ENCODE data around the gene SLC4A8.

Gene SLC4A8

GRCh38 chr12:51547606-51548005 is 123.0 kb downstream of the SLC4A8 start:
- Histone ChIP-seq H3K9ac (ENCODE audit: insufficient read length, low read depth) (no peak overlapping the region), H3K36me3 (ENCODE audit: insufficient read depth, insufficient read length, low read length) (no peaks in the 10 kb centered on the region), H3K4me1 (ENCODE audit: insufficient read depth, insufficient read length) (no peaks in the 10 kb centered on the region), H3K4me3 (ENCODE audit: insufficient read length, low read depth) (no peak overlapping the region), H3K9me3 (ENCODE audit: insufficient read depth, low read length) (peaks cover 15% of the 10 kb centered on the region; the same call in 1 of the 2 replicates), H3K27me3 (ENCODE audit: insufficient read depth, insufficient read length) (no peaks in the 10 kb centered on the region)
- TF ChIP-seq YY1 (IDR thresholded peaks at IDR 0.05; ENCODE audit: insufficient read depth, insufficient read length) (no peak), SUZ12 (IDR thresholded peaks at IDR 0.05; ENCODE audit: extremely low read depth, insufficient read depth, insufficient read length) (no peak), ZNF274 (IDR thresholded peaks at IDR 0.05; ENCODE audit: low read depth, low read length) (no peak)
- no peak for DNase-seq (ENCODE audit: low read depth, low spot score)

DNA sequence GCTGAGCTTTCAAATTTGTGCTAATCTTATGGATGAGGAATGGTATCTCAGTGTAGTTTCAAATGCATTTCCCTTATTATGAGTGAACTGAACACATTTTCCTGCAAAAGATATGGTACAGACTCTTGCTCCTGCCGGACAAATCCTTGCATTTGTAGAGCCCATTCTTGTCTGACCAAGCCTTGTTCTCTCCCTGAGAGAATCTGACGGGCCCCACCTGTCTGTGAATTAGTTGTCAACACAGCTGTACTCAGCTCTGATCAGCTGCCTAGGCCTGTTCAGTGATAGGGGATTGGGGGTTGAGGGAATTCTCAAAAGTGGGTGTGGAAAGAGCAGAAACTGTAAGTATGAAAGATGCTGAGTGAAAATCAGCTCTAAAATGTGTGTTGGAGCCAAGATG is 123.6 kb downstream of the SLC4A8 start:
- no peak for DNase-seq (ENCODE audit: low read depth, low spot score)
- H3K4me1 ChIP-seq (ENCODE audit: insufficient read depth, insufficient read length), result no peaks in the 10 kb centered on the region
- H3K27me3 ChIP-seq (ENCODE audit: insufficient read depth, insufficient read length), result no peaks in the 10 kb centered on the region
- no peak overlapping the region for H3K9ac ChIP-seq (ENCODE audit: insufficient read length, low read depth)
- no peak overlapping the region for H3K4me3 ChIP-seq (ENCODE audit: insufficient read length, low read depth)
- no peaks in the 10 kb centered on the region for H3K36me3 ChIP-seq (ENCODE audit: insufficient read depth, insufficient read length, low read length)
- TF ChIP-seq YY1 (IDR thresholded peaks at IDR 0.05; ENCODE audit: insufficient read depth, insufficient read length) (no peak), ZNF274 (IDR thresholded peaks at IDR 0.05; ENCODE audit: low read depth, low read length) (no peak), SUZ12 (IDR thresholded peaks at IDR 0.05; ENCODE audit: extremely low read depth, insufficient read depth, insufficient read length) (no peak)
- peaks cover 16% of the 10 kb centered on the region; the same call in 1 of the 2 replicates for H3K9me3 ChIP-seq (ENCODE audit: insufficient read depth, low read length)

- Histone ChIP-seq H3K4me3 (ENCODE audit: insufficient read length, low read depth) (no peak overlapping the region), H3K9me3 (ENCODE audit: insufficient read depth, low read length) (peaks cover 21% of the 10 kb centered on the region; the same call in 1 of the 2 replicates), H3K4me1 (ENCODE audit: insufficient read depth, insufficient read length) (no peaks in the 10 kb centered on the region), H3K27me3 (ENCODE audit: insufficient read depth, insufficient read length) (no peaks in the 10 kb centered on the region), H3K9ac (ENCODE audit: insufficient read length, low read depth) (no peak overlapping the region), H3K36me3 (ENCODE audit: insufficient read depth, insufficient read length, low read length) (no peaks in the 10 kb centered on the region)
- TF ChIP-seq ZNF274 (IDR thresholded peaks at IDR 0.05; ENCODE audit: low read depth, low read length) (no peak), SUZ12 (IDR thresholded peaks at IDR 0.05; ENCODE audit: extremely low read depth, insufficient read depth, insufficient read length) (no peak), YY1 (IDR thresholded peaks at IDR 0.05; ENCODE audit: insufficient read depth, insufficient read length) (no peak)
- DNase-seq (ENCODE audit: low read depth, low spot score), result no peak
Observed at GRCh38 chr12:51549637-51550036, 125.0 kb downstream of the SLC4A8 start.
